Astrocyte (in vitro differentiated cells and primary cell): ENCODE measurements around the gene KRT4. TPM values are rescaled to one million over a fixed set of nuclear protein-coding genes. Genes with fewer than 3 reads are reported as not detected.

Source experiments
- DNase-seq: peaks from one replicate; pipeline ENCODE4 v3.0.0-alpha.2; 2010; ENCODE audit warnings: low read depth
- FAIRE-seq: peaks from 2 replicates; lab custom pipeline; 2011; peaks lifted over from hg19 to GRCh38; lab: Jason Lieb, UNC
- H2AFZ ChIP-seq: 2 replicates; pipeline ENCODE4 v1.6.0; 2012; ENCODE audit warnings: low read depth, low read length, inconsistent platforms
- H3K27ac ChIP-seq: 2 replicates; pipeline ENCODE4 v1.5.1; 2011; ENCODE audit warnings: low read depth, low read length, inconsistent platforms
- H3K27me3 ChIP-seq: 2 replicates; pipeline ENCODE4 v1.6.0; 2011; ENCODE audit warnings: low read length, inconsistent platforms; ENCODE audit not compliant: insufficient read depth
- H3K36me3 ChIP-seq: 2 replicates; pipeline ENCODE4 v1.5.1; 2011; ENCODE audit warnings: low read length, inconsistent platforms; ENCODE audit not compliant: insufficient read depth
- H3K4me1 ChIP-seq: 2 replicates; pipeline ENCODE4 v1.5.1; 2011; ENCODE audit warnings: low read length, inconsistent platforms; ENCODE audit not compliant: insufficient read depth
- H3K4me2 ChIP-seq: 2 replicates; pipeline ENCODE4 v1.6.0; 2012; ENCODE audit warnings: low read length, inconsistent platforms
- H3K4me3 ChIP-seq: 2 replicates; pipeline ENCODE4 v1.5.1; 2011; ENCODE audit warnings: low read depth, mild to moderate bottlenecking, low read length, inconsistent platforms; ENCODE audit not compliant: insufficient read depth
- H3K79me2 ChIP-seq: 2 replicates; pipeline ENCODE4 v1.6.0; 2012; ENCODE audit warnings: mild to moderate bottlenecking, low read length, inconsistent platforms; ENCODE audit not compliant: insufficient read depth
- H3K9ac ChIP-seq: 2 replicates; pipeline ENCODE4 v1.6.0; 2012; ENCODE audit warnings: mild to moderate bottlenecking, low read length, inconsistent platforms
- H3K9me3 ChIP-seq: 2 replicates; pipeline ENCODE4 v1.5.1; 2012; ENCODE audit warnings: low read depth, mild to moderate bottlenecking, low read length, inconsistent platforms; ENCODE audit not compliant: insufficient read depth
- H4K20me1 ChIP-seq: 2 replicates; pipeline ENCODE4 v1.6.0; 2012; ENCODE audit warnings: low read length, inconsistent platforms; ENCODE audit not compliant: insufficient read depth
- H3K27ac Mint-ChIP-seq: one replicate; pipeline ENCODE4 v1.8.0; 2021; ENCODE audit warnings: mild to moderate bottlenecking, mixed read lengths; ENCODE audit not compliant: unreplicated experiment
- H3K27me3 Mint-ChIP-seq: one replicate; pipeline ENCODE4 v1.8.0; 2021; ENCODE audit warnings: low read depth, mixed read lengths; ENCODE audit not compliant: unreplicated experiment
- H3K36me3 Mint-ChIP-seq: one replicate; pipeline ENCODE4 v1.8.0; 2021; ENCODE audit warnings: low read depth, mixed read lengths; ENCODE audit not compliant: unreplicated experiment
- H3K4me1 Mint-ChIP-seq: one replicate; pipeline ENCODE4 v1.8.0; 2021; ENCODE audit warnings: low read depth, mixed read lengths; ENCODE audit not compliant: unreplicated experiment
- H3K4me3 Mint-ChIP-seq: one replicate; pipeline ENCODE4 v1.8.0; 2021; ENCODE audit warnings: mild to moderate bottlenecking, moderate library complexity, mixed read lengths; ENCODE audit not compliant: unreplicated experiment
- H3K9me3 Mint-ChIP-seq: one replicate; pipeline ENCODE4 v1.8.0; 2021; ENCODE audit warnings: mild to moderate bottlenecking, mixed read lengths; ENCODE audit not compliant: unreplicated experiment
- CTCF ChIP-seq: IDR thresholded peaks from 2 replicates; pipeline ENCODE4 v1.5.1; 2011; ENCODE audit warnings: low read depth, mild to moderate bottlenecking, inconsistent platforms, low read length, moderate library complexity; ENCODE audit not compliant: insufficient read depth
- EZH2 ChIP-seq: IDR thresholded peaks from 2 replicates; pipeline ENCODE4 v1.6.1; 2012; ENCODE audit warnings: mild to moderate bottlenecking, low read length, inconsistent platforms; ENCODE audit not compliant: insufficient read depth
- total RNA-seq: library from RNA; stranded (reverse); gene quantifications from 2 replicates; pipeline ENCODE4 v1.2.1, GENCODE V29; 2021

The KRT4 gene
- total RNA-seq, 1 donor from 2014 or later, result not detected

DNA sequence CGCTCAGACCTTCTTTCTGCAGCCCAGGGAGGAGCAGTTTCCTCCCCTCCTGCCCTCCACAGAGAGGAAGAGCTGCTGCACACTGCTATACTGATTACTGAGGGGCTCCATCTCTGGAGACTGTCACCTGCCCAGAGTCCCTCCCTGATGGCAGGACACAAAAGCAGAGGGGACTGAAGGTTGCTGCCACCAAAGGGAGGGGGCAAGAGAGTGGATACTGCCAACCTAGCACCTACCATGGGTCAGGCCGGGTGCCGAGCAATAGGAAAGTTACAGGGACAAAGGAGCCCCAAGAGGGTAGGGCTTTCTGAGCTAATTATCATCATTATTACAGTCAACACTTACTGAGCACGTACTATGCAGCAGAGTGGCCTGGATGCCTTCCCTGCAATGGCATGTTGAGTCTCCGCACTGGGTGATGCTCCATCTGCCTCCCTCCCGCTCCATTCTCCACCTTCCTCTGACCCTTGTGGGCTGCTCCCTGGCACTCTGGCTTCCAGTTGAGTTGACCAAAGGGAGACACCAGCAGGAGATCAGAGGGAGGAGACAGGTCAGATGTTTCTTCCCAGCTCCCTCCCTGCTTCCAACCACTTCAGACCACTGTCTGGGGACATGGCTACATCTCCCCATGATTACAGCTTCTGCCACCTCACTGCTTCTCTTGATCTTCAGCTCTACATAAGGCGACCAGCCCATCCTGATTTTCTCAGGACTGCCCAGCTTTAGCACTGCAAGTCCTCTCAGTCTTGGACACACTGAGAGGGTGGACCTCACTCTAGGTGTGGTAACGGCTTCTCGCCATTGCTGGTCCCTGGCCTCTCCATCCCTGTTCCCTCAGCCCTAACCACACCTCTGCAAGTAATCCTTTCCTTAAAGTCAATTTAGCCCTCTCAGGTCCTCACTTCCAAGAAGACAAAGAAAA lies 22.8 kb upstream of the KRT4 start:
- no peaks in the 10 kb centered on the region for H3K36me3 Mint-ChIP-seq
- DNase-seq, result no peak

GRCh38 chr12:52836042-52836466 lies 22.1 kb upstream of the KRT4 start:
- peak overlapping the region; percentile 65 for H3K4me2 ChIP-seq
- no peaks in the 10 kb centered on the region for H3K36me3 ChIP-seq
- peak overlapping the region; percentile 44 for H2AFZ ChIP-seq
- H3K79me2 ChIP-seq, result no peaks in the 10 kb centered on the region
- H3K9me3 ChIP-seq, result no peaks in the 10 kb centered on the region
- Mint-ChIP-seq H3K27me3 (peaks cover 16% of the 10 kb centered on the region), H3K4me1 (peaks cover 27% of the 10 kb centered on the region), H3K36me3 (no peaks in the 10 kb centered on the region), H3K4me3 (peak overlapping the region; percentile 60), H3K9me3 (peaks cover 2% of the 10 kb centered on the region), H3K27ac (peak overlapping the region; percentile 96)
- H4K20me1 ChIP-seq, result no peaks in the 10 kb centered on the region
- H3K27ac ChIP-seq, result peak overlapping the region; percentile 88
- H3K4me3 ChIP-seq, result no peak overlapping the region
- H3K27me3 ChIP-seq, result no peaks in the 10 kb centered on the region
- DNase-seq, result peak; percentile 79
- no peak for TF ChIP-seq CTCF
- no peak for TF ChIP-seq EZH2
- peak overlapping the region; percentile 75 for H3K9ac ChIP-seq
- FAIRE-seq, result no peak
- peaks cover 39% of the 10 kb centered on the region for H3K4me1 ChIP-seq

More for the DNA sequence above, 22.8 kb upstream of the KRT4 start:
- peaks cover 2% of the 10 kb centered on the region for H3K9me3 Mint-ChIP-seq
- no peak for FAIRE-seq
- H3K27ac Mint-ChIP-seq, result peak overlapping the region; percentile 96
- Histone ChIP-seq H3K4me1 (peaks cover 39% of the 10 kb centered on the region), H4K20me1 (no peaks in the 10 kb centered on the region), H3K9me3 (no peaks in the 10 kb centered on the region), H3K27ac (peak overlapping the region; percentile 88), H3K36me3 (no peaks in the 10 kb centered on the region), H3K79me2 (no peaks in the 10 kb centered on the region), H3K9ac (peak overlapping the region; percentile 75), H3K27me3 (no peaks in the 10 kb centered on the region), H2AFZ (peak overlapping the region; percentile 59), H3K4me2 (peak overlapping the region; percentile 65), H3K4me3 (peak overlapping the region; percentile 17)
- TF ChIP-seq EZH2 (no peak), CTCF (no peak)
- no peak overlapping the region for H3K4me3 Mint-ChIP-seq
- H3K27me3 Mint-ChIP-seq, result peaks cover 20% of the 10 kb centered on the region
- H3K4me1 Mint-ChIP-seq, result peaks cover 27% of the 10 kb centered on the region
